H54 (cell line): Measurements from ENCODE around the gene BORCS8.
"Not testable (repeated sequence)": the region's sequence is repeated elsewhere in the genome, so short reads cannot be mapped to it uniquely, and the experiment has no call there.

Experiments
- DNase-seq: peaks from one replicate; pipeline ENCODE4 v3.0.0; 2011; ENCODE audit warnings: low spot score, mixed read lengths; ENCODE audit not compliant: insufficient read length
- FAIRE-seq: peaks from 3 replicates; lab custom pipeline; 2011; peaks lifted over from hg19 to GRCh38; lab: Jason Lieb, UNC
- POLR2A ChIP-seq: IDR thresholded peaks from 2 replicates; pipeline ENCODE4 v1.6.1; 2011; ENCODE audit warnings: low read depth, mild to moderate bottlenecking, low read length

Gene BORCS8

DNA sequence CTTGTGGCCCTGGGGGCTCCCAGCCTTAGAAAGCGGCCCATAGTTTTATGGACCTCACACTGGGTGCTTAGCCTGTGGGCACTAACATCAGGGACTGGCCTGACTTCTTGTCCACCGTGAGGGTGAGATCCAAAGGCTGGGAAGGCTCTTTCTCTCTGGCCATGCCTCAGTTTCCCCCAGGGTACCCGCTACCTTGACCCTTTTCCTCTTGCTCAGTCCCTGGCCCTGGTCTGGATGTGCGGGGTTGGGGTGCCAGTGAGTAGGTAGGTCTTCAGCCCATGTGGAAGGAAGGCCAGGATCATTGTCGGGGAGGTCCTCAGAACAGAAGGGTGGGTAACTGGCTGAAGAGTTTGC, 52.1 kb downstream of the BORCS8 start:
- TF ChIP-seq POLR2A = no peak
- DNase-seq (no peak), FAIRE-seq (no peak)

DNA sequence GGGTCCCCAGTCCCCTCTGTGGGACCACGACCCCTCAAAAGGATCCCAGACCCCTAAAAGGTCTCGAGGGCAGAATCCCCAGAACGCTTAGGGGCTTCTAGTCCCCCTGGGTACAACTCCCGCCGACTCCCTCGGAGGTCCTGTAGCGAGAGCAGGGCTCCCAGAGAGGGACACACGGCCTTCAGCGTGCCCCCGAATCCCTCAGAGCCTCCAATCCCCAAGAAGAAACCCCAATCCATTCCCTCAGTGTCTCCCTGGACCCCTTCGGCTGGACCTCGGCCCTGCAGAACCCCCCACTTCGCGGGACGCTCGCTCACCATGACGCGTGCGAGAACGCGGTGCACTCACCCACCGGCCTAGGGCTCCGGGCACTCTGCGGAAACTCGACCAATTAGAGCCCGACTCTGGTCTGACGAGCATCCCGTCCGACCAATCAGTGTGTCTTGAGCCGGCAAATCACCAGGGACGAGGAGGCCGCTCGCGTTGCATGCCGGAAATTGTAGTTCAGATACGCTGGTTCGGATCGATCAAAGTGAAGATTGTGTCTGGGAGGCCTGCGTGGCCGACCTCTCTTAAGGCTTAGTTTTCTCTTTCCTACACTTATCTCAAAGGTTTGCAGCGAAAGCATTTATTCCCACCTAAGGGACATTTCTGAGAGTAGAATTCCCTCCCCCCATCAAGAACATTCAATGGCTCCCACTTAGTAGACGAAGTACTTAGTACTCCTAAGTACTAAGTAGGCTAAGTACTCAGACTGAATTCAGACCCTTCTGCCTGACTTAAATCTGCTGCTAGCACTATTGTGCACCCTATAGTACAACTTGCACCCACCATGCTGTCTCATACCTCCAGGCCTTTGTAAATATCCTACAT, 53.6 kb downstream of the BORCS8 start, which contains the start of gene TMEM161A:
TMEM161A (minus strand) TSS at position 370 of the 873 bp plus-strand sequence; CDS start at position 320, 50 bp downstream.
- peak; percentile 69 for TF ChIP-seq POLR2A
- FAIRE-seq (peak; percentile 88), DNase-seq (peak; percentile 100)

DNA sequence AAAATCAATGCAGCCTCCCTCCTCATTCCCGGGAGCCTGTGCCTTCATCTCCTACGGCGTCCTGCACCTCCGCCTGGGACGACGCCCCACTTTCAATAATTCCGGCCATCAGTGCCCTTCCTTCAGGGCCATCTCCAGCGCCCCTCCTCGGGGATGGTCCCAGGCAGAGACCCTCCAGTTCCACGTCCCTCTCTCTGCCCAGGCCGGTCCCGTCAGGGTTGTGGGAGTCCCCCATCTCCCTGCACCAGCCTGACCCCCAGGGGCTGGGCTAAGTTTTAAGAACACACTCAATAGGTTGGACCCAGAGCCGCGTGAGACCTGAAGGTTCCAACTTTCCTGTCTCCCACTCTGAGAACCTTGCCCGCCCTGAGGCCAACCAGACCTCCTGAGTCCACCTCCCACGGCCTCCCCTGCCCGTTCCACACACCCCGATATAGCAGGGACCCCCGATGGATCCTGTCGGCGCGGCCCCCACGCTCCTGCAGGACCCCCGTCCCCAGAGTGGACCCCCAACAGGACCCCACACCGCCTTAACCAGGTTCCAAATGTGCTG, 54.3 kb downstream of the BORCS8 start:
- FAIRE-seq = no peak
- DNase-seq = no peak
- TF ChIP-seq POLR2A = no peak

DNA sequence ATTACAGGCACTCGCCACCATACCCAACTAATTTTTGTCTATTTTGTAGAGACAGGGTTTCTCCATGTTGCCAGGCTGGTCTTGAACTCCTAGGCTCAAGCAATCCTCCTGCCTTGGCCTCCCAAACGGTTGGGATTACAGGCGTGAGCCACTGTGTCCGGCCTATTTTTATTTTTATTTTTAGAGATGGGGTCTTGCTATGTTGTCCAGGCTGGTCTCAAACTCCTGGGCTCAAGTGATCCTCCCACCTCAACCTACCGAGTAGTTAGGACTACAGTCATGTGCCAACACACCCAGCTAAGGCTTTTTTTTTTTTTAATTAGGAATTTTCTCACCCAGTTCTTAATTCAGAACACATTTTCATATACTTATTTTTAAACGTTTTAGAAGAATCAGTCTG, 56.2 kb downstream of the BORCS8 start:
- not testable (repeated sequence) for DNase-seq, FAIRE-seq

DNA sequence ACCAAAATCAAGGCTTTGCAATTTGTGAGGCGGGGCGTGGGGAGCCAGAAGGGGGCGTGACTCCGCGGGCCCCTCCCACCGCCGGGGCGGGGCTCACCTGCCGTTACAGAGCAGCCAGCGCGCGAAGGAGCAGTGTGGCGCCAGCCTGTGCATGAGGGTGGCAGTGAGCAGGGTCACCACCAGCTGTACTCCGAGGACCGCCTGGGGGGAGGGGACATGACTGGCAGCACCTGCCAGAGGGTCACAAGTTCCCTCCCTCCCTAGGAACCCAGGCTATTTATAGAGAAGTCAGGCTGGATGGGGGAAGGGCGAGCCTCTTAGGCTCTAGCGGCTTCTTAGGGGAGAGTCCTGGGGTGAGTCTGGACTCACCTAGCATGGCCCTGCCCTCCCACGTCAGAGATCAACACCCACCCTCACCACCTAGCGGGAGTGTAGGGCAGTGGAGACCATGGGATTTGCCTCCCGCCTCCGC, 57.2 kb downstream of the BORCS8 start:
- no peak for TF ChIP-seq POLR2A
- DNase-seq = no peak
- FAIRE-seq = no peak

DNA sequence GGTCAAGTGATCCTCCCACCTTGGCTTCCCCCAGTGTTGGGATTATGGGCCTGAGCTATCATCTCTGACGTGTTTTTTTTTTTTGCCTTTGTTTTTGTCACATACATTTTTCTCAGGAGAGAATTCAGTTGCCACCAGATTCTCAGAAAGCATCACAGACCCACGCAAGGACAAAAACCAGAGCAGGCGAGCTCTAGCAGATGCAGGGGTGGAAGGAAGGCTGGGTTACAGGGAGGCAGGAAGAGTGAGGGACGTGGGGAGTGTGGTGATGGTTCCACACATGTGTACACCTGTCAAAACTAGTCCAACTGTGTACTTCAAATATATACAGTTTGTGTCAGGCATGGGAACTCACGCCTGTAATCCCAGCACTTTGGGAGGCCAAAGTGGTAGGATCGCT, 58.0 kb downstream of the BORCS8 start:
- DNase-seq = no peak
- no peak for FAIRE-seq
- TF ChIP-seq POLR2A = no peak

DNA sequence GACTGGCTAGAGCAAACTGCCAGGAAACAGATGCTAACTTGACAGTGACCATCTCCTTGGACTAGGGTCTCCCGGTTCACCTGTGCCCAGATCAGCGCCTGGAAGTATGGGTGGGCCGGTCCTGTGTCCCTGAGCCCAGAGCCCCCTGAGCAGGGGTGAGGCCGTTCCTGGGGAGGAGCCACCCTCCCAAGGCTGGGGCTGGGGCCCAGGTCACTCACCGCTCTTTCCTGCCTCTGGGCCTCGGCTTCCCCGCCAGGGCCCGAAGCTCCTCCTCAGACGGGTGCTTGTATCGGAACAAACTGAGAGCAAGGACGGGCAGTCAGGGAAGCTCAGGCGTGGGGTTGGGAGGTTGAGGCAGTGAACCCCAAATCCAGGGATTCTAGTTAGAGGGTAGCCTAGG, 59.0 kb downstream of the BORCS8 start:
- TF ChIP-seq POLR2A = no peak
- DNase-seq (no peak), FAIRE-seq (no peak)

DNA sequence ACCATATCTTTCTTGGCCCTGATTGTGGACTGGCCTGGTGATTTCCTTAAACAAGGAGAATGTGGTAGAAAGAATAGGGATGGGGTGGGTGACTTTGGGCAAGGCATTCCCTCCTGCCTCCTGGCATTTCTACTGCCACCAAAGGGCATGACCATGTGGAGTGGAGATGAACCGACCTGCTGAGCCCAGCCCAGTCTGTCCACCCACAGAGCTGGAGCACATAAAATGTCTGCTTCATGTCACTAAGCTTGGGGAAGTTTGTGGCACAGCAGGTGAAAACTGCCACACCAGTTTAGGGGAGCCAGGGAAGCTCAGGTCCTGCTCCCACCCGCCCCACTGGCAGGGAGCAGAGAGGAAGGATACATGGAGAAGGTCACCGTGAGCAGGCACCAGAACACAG, 60.0 kb downstream of the BORCS8 start:
- FAIRE-seq = no peak
- TF ChIP-seq POLR2A = no peak
- no peak for DNase-seq
